HG03457 (cell line): ENCODE results near the gene FAM98A.

Source experiments
- ATAC-seq: cut with Tn5 transposase; IDR thresholded peaks from one replicate; pipeline ENCODE4 v1.9.1; 2021; ENCODE audit warnings: moderate number of reproducible peaks; ENCODE audit not compliant: unreplicated experiment

FAM98A gene

GRCh38 chr2:33599175-33599942, at the start of gene FAM98A:
Gene FAM98A, minus strand, starts transcription at chr2:33599299. Its CDS starts 78 bp downstream, at chr2:33599221.
- peak; percentile 86 for ATAC-seq

GRCh38 chr2:33645861-33646260, 46.8 kb upstream of the FAM98A start:
- ATAC-seq, result no peak

GRCh38 chr2:33644215-33644614, 45.1 kb upstream of the FAM98A start:
- ATAC-seq, result no peak

GRCh38 chr2:33636001-33636400, 36.9 kb upstream of the FAM98A start:
- no peak for ATAC-seq

GRCh38 chr2:33634261-33634910, 35.3 kb upstream of the FAM98A start:
- ATAC-seq, result no peak

DNA sequence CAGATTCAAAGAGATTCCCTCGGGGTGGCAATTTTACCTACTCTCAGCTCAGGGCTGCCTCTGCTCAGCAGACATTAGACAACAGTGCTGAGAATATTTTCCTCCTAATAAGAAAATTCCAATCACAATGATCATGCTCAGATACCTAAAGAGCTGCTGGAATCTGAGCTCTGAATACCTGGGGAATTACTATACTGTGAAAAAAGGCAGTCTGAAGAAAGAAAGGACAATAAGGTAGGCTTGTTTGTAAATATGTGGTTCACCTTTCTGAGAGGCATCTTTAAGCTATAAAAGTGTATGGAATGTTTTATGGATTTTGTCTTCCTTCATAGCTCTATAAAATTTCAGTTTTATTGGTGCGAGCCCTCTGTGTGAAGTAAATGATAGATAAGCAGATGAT, 34.2 kb upstream of the FAM98A start:
- ATAC-seq, result no peak

GRCh38 chr2:33632831-33633230, 33.7 kb upstream of the FAM98A start:
- ATAC-seq, result no peak

DNA sequence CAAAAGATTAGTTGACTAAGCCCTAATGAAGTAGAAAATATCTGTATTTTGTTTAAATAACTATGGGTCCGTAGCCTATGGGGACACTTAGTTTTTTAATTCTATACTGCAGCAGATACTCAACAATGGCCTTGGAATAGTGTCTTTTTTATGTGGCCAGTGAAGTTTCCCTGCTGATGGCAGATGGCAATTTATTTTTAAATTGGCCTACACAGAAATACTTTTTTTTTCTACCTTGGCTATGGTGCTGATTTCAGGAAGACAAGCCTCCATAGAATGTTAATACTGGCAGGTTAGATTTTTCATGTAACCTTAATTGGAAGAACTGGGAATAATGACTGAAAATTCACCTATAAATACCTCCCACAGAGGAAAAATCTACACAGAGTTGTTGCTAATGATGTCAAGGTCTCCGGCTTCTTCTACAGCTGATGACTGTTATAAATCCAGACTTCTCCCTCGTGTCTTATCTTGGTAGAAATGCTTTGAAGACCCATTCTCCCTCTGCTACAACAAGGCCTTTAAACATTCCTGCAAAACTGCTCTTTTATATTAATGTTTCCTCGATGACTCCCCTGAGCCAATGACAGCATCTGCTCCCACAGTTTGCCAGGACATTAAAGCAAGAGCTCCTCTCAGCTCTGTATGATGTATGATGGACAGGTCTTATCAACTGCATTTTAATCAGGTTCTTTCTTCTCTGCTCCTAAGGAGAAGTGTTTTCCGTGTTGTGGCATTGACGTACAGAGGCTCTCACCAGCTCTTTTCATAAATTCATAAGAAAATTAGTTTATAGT, 29.1 kb upstream of the FAM98A start:
- no peak for ATAC-seq

DNA sequence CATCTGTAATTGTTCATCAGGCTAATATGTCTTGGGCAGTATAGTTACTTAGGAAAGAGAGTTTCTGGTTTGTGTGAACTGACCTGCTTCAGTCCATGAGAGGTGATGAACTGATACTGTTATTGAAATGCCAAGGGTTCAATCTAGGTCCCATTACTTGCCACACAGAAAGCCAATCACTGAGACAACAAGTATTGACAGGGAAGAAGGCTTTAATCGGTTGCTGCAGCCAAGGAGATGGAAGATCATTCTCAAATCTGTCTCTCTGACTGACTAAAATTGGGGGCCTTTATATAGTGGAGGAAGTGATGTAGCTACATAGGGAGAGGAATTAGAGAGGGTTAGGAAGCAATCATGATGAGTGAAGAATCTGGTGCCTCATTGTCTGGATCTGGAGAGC, 19.9 kb upstream of the FAM98A start:
- ATAC-seq, result no peak

DNA sequence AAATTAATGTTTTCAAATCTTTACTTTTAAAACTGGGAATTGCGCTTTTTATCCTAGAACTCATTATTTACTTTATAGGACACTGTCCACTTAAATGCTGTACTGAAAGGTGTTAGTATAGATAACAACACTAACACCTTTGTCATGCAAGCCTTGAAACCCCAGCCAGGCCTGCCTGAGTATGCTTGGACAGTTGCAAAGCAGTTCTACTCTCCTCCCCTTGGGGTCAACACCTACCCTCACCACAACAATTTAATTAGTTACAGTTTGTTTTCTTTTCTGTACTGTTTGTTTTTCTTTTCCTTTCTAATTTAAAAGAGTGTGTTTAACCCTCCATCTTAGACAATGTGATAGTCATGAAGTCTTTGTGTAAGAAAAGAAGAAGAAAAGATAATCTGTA, 18.9 kb upstream of the FAM98A start:
- no peak for ATAC-seq

DNA sequence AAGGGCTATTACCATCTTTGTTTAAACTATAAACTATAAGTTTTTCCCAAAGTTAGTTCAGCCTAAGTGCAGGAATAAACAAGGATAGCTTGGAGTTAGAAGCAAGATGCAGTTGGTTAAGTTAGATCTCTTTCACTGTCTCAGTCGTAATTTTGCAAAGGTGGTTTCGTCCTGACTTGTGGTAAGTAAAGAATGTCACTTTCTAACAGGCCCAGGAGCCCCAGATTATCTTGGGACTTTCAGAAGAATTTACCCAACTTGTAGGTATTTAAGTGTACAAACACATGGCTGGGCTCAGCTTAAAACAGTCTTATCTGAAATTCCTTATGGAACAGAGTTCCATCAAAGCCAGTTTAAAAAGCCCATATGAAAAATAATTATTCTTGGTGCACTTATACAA, 18.3 kb upstream of the FAM98A start:
- no peak for ATAC-seq

GRCh38 chr2:33616873-33617272, 17.8 kb upstream of the FAM98A start:
- ATAC-seq, result no peak

GRCh38 chr2:33614190-33614589, 15.1 kb upstream of the FAM98A start:
- ATAC-seq, result no peak

DNA sequence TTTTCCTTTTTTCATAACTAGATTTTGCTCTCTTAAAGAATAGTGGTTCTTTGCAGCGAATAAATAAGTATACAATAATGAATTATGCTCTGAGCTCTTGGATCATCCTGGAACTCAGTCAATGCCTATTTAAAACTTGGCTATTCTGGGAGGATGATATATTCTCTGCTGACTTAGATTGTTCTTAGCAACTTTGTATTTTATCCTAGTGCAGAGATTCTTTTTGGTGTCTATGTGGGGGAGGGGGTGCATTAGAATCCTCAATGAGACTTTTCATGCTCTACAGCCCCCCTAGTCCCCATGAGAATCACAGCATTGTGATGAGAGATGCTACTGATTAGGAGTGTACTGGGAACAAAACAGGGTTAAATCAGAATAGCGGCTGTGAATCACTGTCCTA, 8.8 kb upstream of the FAM98A start:
- ATAC-seq, result no peak

- no peak for ATAC-seq
Measured at GRCh38 chr2:33607251-33607721, 8.2 kb upstream of the FAM98A start.

DNA sequence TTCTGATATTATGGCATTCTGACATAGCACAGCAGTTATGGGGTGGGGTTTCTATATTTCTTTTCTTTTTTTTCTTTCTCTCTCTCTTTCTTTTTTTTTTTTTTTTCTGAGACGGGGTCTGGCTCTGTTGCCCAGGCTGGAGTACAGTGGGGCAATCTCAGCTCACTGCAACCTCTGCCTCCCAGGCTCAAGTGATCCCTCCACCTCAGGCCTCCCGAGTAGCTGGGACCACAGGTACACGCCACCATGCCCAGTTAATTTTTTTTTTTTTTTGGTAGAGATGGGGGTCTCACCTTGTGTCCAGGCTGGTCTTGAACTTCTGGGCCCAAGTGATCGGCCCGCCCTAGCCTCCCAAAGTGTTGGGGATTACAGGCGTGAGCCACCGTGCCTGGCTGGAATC, 7.5 kb upstream of the FAM98A start:
- no peak for ATAC-seq

GRCh38 chr2:33606100-33606499, 7.0 kb upstream of the FAM98A start:
- ATAC-seq, result no peak

GRCh38 chr2:33605056-33605455, 6.0 kb upstream of the FAM98A start:
- no peak for ATAC-seq

DNA sequence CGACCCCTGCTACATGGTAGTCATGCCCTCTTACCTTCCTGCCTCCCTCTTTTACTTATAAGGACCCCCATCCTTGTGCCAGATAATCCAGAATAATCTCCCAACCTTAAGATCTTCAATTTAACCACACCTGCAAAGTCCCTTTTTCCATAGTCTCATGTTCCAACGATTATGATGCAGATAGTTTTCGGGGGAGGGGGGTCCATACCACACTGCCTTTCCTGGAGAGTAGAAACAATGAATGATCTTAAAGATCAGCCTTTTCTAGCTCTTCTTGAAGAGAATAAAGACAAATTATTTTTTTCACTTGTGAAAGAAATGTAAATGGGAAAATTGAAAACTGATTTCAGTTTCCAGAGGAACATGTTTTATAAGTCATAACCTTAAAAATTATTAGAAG, 4.3 kb upstream of the FAM98A start:
- ATAC-seq, result no peak

- ATAC-seq, result no peak
Measured at GRCh38 chr2:33602201-33602830, 3.2 kb upstream of the FAM98A start.

DNA sequence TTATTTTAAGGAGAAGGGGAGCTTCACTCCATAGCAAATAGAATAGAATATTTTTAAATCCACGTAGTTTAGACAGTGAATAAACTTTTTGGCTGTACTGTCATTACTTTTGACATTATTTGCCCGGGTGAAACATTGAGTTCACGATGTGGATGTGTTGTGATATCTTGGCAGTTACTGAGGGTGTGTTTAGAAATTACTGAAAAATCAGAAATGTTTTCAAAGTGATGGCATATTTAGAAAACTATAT, 769 bp upstream of the FAM98A start:
- no peak for ATAC-seq
